ENCODE data around the gene RANBP17. TPM values are rescaled to one million over a fixed set of nuclear protein-coding genes. Genes with fewer than 3 reads are reported as not detected.

The RANBP17 gene
- total RNA-seq, 1 donor from 2014 or later: 49.7 TPM

GRCh38 chr5:171074747-171075146 is 212.9 kb downstream of the RANBP17 start:
- Histone ChIP-seq H3K4me1 (no peaks in the 10 kb centered on the region), H3K27ac (no peak overlapping the region), H3K27me3 (no peaks in the 10 kb centered on the region), H3K4me2 (no peak overlapping the region), H3F3A (ENCODE audit: low read depth) (no peaks in the 10 kb centered on the region), H3K4me3 (no peak overlapping the region), H3K36me3 (no peaks in the 10 kb centered on the region), H3K9me3 (ENCODE audit: low read depth) (no peaks in the 10 kb centered on the region), H3K79me2 (ENCODE audit: low read depth) (no peaks in the 10 kb centered on the region), H4K20me1 (ENCODE audit: low read depth) (no peaks in the 10 kb centered on the region), H2AFZ (replicated peaks) (no peak overlapping the region), H3K9ac (no peak overlapping the region)
- no peak overlapping the region for H3K4me3 Mint-ChIP-seq
- no peak overlapping the region for H3K27ac Mint-ChIP-seq
- peaks cover 13% of the 10 kb centered on the region for H3K9me3 Mint-ChIP-seq
- TF ChIP-seq CTCF (IDR thresholded peaks at IDR 0.05) (no peak), EZH2 (IDR thresholded peaks at IDR 0.05) (no peak), EZH2phosphoT487 (IDR thresholded peaks at IDR 0.05) (no peak)
- no peaks in the 10 kb centered on the region for H3K27me3 Mint-ChIP-seq (ENCODE audit: insufficient read depth, low read depth)
- peaks cover 17% of the 10 kb centered on the region for H3K36me3 Mint-ChIP-seq
- DNase-seq (ENCODE audit: low spot score): no peak
- H3K4me1 Mint-ChIP-seq: no peaks in the 10 kb centered on the region

- Mint-ChIP-seq H3K4me1 (no peaks in the 10 kb centered on the region), H3K9me3 (peaks cover 9% of the 10 kb centered on the region), H3K36me3 (peaks cover 15% of the 10 kb centered on the region), H3K27me3 (ENCODE audit: insufficient read depth, low read depth) (no peaks in the 10 kb centered on the region), H3K4me3 (no peak overlapping the region), H3K27ac (peak overlapping the region; percentile 32)
- H2AFZ ChIP-seq (replicated peaks): no peak overlapping the region
- no peak overlapping the region for H3K27ac ChIP-seq
- no peak overlapping the region for H3K9ac ChIP-seq
- no peaks in the 10 kb centered on the region for H3K36me3 ChIP-seq
- no peaks in the 10 kb centered on the region for H3K27me3 ChIP-seq
- no peaks in the 10 kb centered on the region for H3K4me1 ChIP-seq
- no peak overlapping the region for H3K4me3 ChIP-seq
- DNase-seq (ENCODE audit: low spot score): no peak
- H4K20me1 ChIP-seq (ENCODE audit: low read depth): no peaks in the 10 kb centered on the region
- no peak for TF ChIP-seq EZH2 (IDR thresholded peaks at IDR 0.05)
- TF ChIP-seq CTCF (IDR thresholded peaks at IDR 0.05): no peak
- no peak for TF ChIP-seq EZH2phosphoT487 (IDR thresholded peaks at IDR 0.05)
- no peaks in the 10 kb centered on the region for H3K79me2 ChIP-seq (ENCODE audit: low read depth)
- H3K4me2 ChIP-seq: no peak overlapping the region
- no peaks in the 10 kb centered on the region for H3F3A ChIP-seq (ENCODE audit: low read depth)
- H3K9me3 ChIP-seq (ENCODE audit: low read depth): no peaks in the 10 kb centered on the region
Observed at GRCh38 chr5:171080186-171080938, 218.5 kb downstream of the RANBP17 start.

GRCh38 chr5:171081319-171081718 is 219.5 kb downstream of the RANBP17 start:
- H3K9me3 ChIP-seq (ENCODE audit: low read depth): no peaks in the 10 kb centered on the region
- H3K27ac Mint-ChIP-seq: no peak overlapping the region
- H3K9ac ChIP-seq: no peak overlapping the region
- DNase-seq (ENCODE audit: low spot score): no peak
- H2AFZ ChIP-seq (replicated peaks): no peak overlapping the region
- H3K27me3 Mint-ChIP-seq (ENCODE audit: insufficient read depth, low read depth): no peaks in the 10 kb centered on the region
- H3K27ac ChIP-seq: no peak overlapping the region
- H3K27me3 ChIP-seq: no peaks in the 10 kb centered on the region
- H3K36me3 Mint-ChIP-seq: peaks cover 15% of the 10 kb centered on the region
- peaks cover 9% of the 10 kb centered on the region for H3K9me3 Mint-ChIP-seq
- no peaks in the 10 kb centered on the region for H4K20me1 ChIP-seq (ENCODE audit: low read depth)
- H3K4me3 ChIP-seq: no peak overlapping the region
- no peak overlapping the region for H3K4me3 Mint-ChIP-seq
- no peaks in the 10 kb centered on the region for H3F3A ChIP-seq (ENCODE audit: low read depth)
- TF ChIP-seq EZH2 (IDR thresholded peaks at IDR 0.05): no peak
- TF ChIP-seq CTCF (IDR thresholded peaks at IDR 0.05): no peak
- TF ChIP-seq EZH2phosphoT487 (IDR thresholded peaks at IDR 0.05): no peak
- no peak overlapping the region for H3K4me2 ChIP-seq
- no peaks in the 10 kb centered on the region for H3K79me2 ChIP-seq (ENCODE audit: low read depth)
- no peaks in the 10 kb centered on the region for H3K4me1 Mint-ChIP-seq
- no peaks in the 10 kb centered on the region for H3K4me1 ChIP-seq
- no peaks in the 10 kb centered on the region for H3K36me3 ChIP-seq
